ENCODE results near the gene MED17.

DNA sequence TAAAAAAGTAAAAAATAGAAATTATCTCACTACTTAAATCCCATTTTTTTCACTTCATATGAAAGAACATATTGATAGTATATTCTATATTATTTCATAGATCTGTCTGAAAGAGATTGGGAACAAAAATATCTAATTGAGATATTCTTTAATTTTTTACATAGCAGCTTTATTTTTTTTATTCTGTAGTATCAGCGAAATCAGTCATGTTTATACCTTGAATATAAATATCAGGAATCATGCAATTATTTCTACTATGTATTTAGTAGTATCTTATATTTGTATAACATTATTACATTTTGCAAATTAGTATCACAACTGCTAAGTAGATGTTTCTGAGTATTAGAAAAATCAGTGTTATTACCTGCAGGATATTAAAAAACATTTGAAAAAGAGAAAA is 22.2 kb upstream of the MED17 start:
- TF ChIP-seq, protein P1, sequence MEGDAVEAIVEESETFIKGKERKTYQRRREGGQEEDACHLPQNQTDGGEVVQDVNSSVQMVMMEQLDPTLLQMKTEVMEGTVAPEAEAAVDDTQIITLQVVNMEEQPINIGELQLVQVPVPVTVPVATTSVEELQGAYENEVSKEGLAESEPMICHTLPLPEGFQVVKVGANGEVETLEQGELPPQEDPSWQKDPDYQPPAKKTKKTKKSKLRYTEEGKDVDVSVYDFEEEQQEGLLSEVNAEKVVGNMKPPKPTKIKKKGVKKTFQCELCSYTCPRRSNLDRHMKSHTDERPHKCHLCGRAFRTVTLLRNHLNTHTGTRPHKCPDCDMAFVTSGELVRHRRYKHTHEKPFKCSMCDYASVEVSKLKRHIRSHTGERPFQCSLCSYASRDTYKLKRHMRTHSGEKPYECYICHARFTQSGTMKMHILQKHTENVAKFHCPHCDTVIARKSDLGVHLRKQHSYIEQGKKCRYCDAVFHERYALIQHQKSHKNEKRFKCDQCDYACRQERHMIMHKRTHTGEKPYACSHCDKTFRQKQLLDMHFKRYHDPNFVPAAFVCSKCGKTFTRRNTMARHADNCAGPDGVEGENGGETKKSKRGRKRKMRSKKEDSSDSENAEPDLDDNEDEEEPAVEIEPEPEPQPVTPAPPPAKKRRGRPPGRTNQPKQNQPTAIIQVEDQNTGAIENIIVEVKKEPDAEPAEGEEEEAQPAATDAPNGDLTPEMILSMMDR (conservative IDR thresholded peaks at IDR 0.05): no peak
- TF ChIP-seq EZH2 (IDR thresholded peaks at IDR 0.05; ENCODE audit: low read depth): no peak
